IPS-18c (cell line): Measurements from ENCODE around the gene ANXA2R.
"Not testable (repeated sequence)": the region's sequence is repeated elsewhere in the genome, so short reads cannot be mapped to it uniquely, and the experiment has no call there.

Experiments
- H3K4me3 ChIP-seq: 2 replicates; pipeline ENCODE4 v1.7.0; 2013; ENCODE audit warnings: low read depth, mild to moderate bottlenecking, low read length, moderate library complexity; ENCODE audit not compliant: insufficient read depth
- H3K9me3 ChIP-seq: one replicate; pipeline ENCODE4 v1.6.1; 2013; ENCODE audit warnings: mild to moderate bottlenecking, low read length, moderate library complexity; ENCODE audit not compliant: control insufficient read depth, insufficient read depth

Gene ANXA2R

GRCh38 chr5:43065387-43065947 is 25.3 kb upstream of the ANXA2R start:
- H3K9me3 ChIP-seq, result no peaks in the 10 kb centered on the region
- peak overlapping the region; percentile 92 for H3K4me3 ChIP-seq

GRCh38 chr5:43063721-43064171 is 23.6 kb upstream of the ANXA2R start:
- Histone ChIP-seq H3K4me3 (no peak overlapping the region; the same call in 1 of the 2 replicates), H3K9me3 (no peaks in the 10 kb centered on the region)

DNA sequence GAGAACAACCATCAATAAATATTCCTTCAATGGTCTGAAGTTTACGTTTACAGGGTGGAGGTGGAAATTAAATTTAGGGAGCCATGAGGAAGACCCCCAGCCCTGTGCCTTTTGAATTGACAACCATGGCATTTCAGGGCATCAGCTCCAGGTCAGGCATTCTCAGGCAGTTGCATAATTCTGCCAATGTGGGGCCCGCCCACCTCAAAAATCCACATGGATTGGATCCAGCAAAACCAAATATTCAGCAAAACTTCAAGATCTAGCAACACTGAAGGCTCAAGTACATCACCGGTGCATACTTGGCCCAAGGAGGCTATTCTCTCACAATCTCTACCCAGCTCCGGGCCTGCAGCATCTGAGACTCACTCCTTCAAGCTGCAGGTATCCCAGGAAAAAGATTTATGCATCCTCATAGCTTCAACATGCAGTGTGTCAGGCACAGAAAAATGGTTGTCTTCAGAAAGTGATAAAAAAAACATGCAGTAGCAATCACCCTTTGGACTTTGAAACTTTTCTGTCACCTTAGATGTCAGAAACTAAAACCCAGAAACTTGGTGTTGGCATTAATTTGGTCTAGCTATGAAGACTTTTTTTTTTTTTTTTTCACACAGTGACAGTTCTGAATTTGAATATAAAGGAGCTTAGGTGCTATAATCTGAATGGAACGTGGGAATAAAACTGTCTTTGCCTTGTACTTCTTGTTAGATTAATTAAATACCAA is 21.4 kb upstream of the ANXA2R start:
- Histone ChIP-seq H3K9me3 (no peaks in the 10 kb centered on the region), H3K4me3 (no peak overlapping the region)

DNA sequence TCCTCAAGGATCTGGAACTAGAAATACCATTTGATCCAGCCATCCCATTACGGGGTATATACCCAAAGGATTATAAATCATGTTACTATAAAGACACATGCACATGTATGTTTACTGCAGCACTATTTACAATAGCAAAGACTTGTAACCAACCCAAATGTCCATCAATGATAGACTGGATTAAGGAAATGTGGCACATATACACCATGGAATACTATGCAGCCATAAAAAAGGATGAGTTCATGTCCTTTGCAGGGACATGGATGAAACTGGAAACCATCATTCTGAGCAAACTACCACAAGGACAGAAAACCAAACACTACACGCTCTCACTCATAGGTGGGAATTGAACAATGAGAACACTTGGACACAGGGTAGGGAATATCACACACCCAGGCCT is 19.9 kb upstream of the ANXA2R start:
- H3K9me3 ChIP-seq, H3K4me3 ChIP-seq: not testable (repeated sequence)

- H3K4me3 ChIP-seq, H3K9me3 ChIP-seq: not testable (repeated sequence)
These were observed 15.0 kb upstream of the ANXA2R start for GRCh38 chr5:43055098-43055497.

DNA sequence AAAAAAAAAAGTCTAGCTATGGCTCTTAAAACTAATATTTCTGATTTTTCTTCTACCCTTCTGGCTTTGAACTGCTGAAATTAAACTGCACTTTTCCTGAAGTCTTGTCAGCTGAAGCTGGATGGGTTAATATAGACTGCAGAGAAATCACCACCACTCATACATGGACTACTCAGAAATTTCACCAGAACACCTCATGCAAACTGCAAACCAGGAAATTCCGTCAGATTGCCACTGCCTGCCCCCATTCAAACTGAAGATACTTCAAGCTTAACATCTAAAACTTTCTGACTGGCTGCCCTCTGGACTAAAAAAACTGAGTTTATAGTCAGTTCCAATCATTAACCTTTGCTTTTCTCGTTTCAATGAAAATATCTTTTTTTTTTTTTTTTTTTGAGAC is 11.6 kb upstream of the ANXA2R start:
- H3K4me3 ChIP-seq, result no peak overlapping the region
- H3K9me3 ChIP-seq, result no peaks in the 10 kb centered on the region

- H3K9me3 ChIP-seq, result no peaks in the 10 kb centered on the region
- no peak overlapping the region for H3K4me3 ChIP-seq
These were observed 10.3 kb upstream of the ANXA2R start for GRCh38 chr5:43050384-43050783.

GRCh38 chr5:43049236-43049635 is 9.1 kb upstream of the ANXA2R start:
- Histone ChIP-seq H3K9me3 (no peaks in the 10 kb centered on the region), H3K4me3 (no peak overlapping the region)

GRCh38 chr5:43046474-43046873 is 6.4 kb upstream of the ANXA2R start:
- no peak overlapping the region for H3K4me3 ChIP-seq

GRCh38 chr5:43045236-43045635 is 5.1 kb upstream of the ANXA2R start:
- Histone ChIP-seq H3K4me3 (no peak overlapping the region), H3K9me3 (peaks cover 2% of the 10 kb centered on the region)

More at GRCh38 chr5:43046474-43046873, 6.4 kb upstream of the ANXA2R start:
- peaks cover 2% of the 10 kb centered on the region for H3K9me3 ChIP-seq

DNA sequence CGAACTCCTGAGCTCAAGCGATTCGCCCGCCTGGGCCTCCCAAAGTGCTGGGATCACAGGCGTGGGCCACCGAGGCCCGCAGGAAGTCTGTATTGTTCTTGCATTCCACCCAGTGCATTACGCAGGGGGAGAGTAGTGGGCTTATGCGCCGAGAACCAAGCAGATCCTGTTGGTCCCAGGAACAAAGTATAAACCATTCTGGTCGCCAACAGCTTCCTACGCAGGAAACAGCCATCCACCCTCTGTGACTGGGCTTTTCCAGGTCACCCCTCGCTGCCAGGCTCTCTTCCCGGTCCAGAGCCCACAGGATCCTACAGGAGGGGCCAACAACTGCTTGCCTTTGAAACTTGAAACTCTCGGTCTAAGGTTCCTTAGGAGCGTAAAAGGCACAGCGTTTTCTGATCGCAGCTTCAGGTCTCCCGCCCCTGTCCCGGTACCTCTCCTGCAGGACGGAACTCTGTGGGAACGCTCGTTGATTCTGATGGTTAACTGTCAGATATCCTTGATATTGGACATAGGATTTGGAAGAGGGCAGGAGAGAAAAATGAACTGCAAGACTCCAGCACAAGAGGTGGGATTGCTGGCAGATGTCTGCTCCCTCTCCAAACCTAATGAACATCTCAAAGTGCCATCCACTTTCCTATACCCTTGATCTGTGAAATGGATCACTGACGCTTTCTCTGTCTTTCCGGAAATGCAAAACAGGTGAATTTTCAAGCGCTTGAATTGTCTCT is 4.2 kb upstream of the ANXA2R start:
- Histone ChIP-seq H3K4me3 (peak overlapping the region; percentile 6; the same call in 1 of the 2 replicates), H3K9me3 (peaks cover 2% of the 10 kb centered on the region)

DNA sequence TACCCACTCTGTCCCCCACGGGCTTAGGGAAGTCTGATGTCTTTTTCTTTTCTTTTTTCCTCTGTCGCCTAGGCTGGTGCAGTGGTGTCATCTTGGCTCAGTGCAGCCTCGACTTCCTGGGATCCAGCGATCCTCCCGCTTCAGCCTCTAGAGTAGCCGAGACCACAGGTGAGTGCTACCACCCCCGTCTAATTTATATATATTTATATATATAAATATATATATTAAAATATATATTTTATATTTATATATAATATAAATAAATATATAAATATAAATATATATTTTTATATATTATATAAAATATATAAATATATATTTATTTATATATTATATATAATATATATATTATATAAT is 3.3 kb upstream of the ANXA2R start:
- peaks cover 2% of the 10 kb centered on the region for H3K9me3 ChIP-seq
- peak overlapping the region; percentile 47 for H3K4me3 ChIP-seq

GRCh38 chr5:43042626-43043399 is 2.7 kb upstream of the ANXA2R start:
- peaks cover 2% of the 10 kb centered on the region for H3K9me3 ChIP-seq
- H3K4me3 ChIP-seq, result peak overlapping the region; percentile 55

DNA sequence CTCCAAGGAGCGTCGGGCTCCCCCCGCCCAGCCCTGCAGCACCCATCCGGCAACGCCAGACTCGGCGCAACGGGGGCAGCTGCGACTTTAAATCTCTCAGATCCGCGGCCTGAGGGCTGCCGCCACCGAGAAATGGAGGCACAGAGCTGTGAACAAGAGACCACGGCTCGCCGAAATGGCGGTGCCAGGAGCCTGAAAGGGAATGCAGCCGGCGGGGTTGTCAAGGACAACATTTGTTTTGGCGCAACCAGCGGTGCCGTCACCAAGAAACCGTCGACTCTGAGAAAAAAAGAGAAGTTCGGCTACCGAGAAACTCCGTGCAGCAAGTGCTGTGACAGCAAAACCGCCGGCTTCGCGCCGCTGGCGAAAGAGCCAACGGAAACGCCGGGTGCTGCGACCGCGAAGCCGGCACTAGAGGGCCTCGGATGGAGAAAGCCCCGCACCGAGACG is 2.1 kb upstream of the ANXA2R start:
- peak overlapping the region; percentile 55; the same call in 1 of the 2 replicates for H3K4me3 ChIP-seq
- H3K9me3 ChIP-seq, result peaks cover 2% of the 10 kb centered on the region

DNA sequence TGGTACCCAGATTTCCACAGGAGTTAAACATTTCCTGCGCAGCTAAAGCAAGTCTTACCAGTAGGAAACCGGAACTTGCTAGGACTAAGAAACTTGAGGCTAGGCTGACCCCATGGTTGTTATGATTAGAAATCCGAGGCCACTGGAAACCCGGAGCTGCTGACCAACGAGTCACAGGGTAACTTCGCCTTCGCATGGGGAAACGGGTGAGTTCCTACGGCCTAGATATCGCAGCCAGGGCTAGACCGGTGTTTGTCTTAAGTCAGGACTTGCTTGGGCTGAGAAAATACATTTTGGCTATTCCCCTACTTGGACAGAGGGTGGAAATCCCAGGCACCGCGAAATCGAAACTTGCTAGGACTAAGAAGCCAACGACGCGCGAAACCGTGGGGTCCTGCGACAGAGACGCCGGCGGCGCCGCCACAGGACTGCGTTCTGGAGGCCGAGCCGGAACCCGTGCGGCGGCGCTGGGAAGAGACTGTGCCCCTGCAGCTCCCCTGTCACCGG is 1.6 kb upstream of the ANXA2R start:
- Histone ChIP-seq H3K4me3 (peak overlapping the region; percentile 55; the same call in 1 of the 2 replicates), H3K9me3 (peaks cover 2% of the 10 kb centered on the region)

DNA sequence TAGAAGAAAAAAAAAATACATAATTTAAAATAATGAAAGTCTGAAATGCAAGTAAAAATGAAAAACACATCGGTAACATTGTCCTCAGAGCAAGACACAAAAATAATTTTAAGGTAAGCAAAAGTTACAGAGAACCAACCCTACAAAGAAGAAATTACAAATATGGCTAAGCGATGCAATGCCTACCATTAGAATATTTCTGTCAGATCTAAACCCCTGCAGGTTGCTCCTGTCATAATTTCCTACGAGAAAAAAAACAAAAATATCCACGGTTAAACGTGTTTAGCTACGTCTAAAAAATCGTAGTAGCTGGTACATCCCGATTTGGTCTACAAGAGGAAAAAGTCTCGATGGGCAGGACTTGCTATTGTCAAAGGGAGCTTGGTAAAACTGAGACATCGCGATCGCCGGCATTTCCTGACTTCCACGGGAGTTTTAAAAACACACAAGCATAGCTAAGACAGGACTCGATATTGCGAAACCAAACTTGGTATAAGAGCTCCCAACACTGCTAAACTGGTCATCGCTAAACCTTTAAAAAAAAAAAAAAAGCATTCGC is 1.1 kb upstream of the ANXA2R start:
- peaks cover 2% of the 10 kb centered on the region for H3K9me3 ChIP-seq

More for the DNA sequence above, 1.1 kb upstream of the ANXA2R start:
- H3K4me3 ChIP-seq, result peak overlapping the region; percentile 55; the same call in 1 of the 2 replicates
